SK-N-DZ (cell line): Measurements from ENCODE around the gene KPNB1.

Experiments used
- DNase-seq: peaks from one replicate; pipeline ENCODE4 v3.0.0-alpha.2; 2015; ENCODE audit warnings: low spot score

The KPNB1 gene

GRCh38 chr17:47711366-47712099 is 61.8 kb downstream of the KPNB1 start:
- DNase-seq: no peak

- no peak for DNase-seq
Observed at GRCh38 chr17:47712330-47713023, 62.8 kb downstream of the KPNB1 start.

- DNase-seq: peak; percentile 51
Observed at GRCh38 chr17:47713980-47714700, 64.4 kb downstream of the KPNB1 start.

- DNase-seq: no peak
Observed at GRCh38 chr17:47714773-47715396, 65.2 kb downstream of the KPNB1 start.

GRCh38 chr17:47715669-47716325 is 66.1 kb downstream of the KPNB1 start:
- DNase-seq: no peak

GRCh38 chr17:47716375-47716774 is 66.7 kb downstream of the KPNB1 start:
- no peak for DNase-seq

- DNase-seq: no peak
Observed at GRCh38 chr17:47717261-47717697, 67.6 kb downstream of the KPNB1 start.

GRCh38 chr17:47717979-47718621 is 68.4 kb downstream of the KPNB1 start:
- no peak for DNase-seq

- DNase-seq: no peak
Observed at GRCh38 chr17:47718634-47719405, 69.1 kb downstream of the KPNB1 start.

- no peak for DNase-seq
Observed at GRCh38 chr17:47719411-47720152, 69.9 kb downstream of the KPNB1 start.

- no peak for DNase-seq
Observed at GRCh38 chr17:47720196-47720595, 70.5 kb downstream of the KPNB1 start.

GRCh38 chr17:47720754-47721533 is 71.2 kb downstream of the KPNB1 start:
- no peak for DNase-seq

GRCh38 chr17:47721725-47722124 is 72.0 kb downstream of the KPNB1 start:
- no peak for DNase-seq

- DNase-seq: no peak
Observed at GRCh38 chr17:47724705-47725104, 75.0 kb downstream of the KPNB1 start.

- DNase-seq: no peak
Observed at GRCh38 chr17:47725446-47726111, 75.9 kb downstream of the KPNB1 start.

- no peak for DNase-seq
Observed at GRCh38 chr17:47726796-47727703, 77.3 kb downstream of the KPNB1 start.

GRCh38 chr17:47727704-47728036 is 78.0 kb downstream of the KPNB1 start:
- no peak for DNase-seq
